Tibial artery (tissue), 4 donors: ENCODE measurements around the gene SPTBN5.

Experiments used
- DNase-seq, 2 donors: peaks; one replicate each; pipeline ENCODE4 v3.0.0-alpha.2; 2019
- H3K27ac ChIP-seq, 2 donors: fragments of 200-600 bp; sonication (generic) in 1 of 2; 1 replicate in 1 of 2; 2 replicates in 1 of 2; pipeline ENCODE4 v1.5.1; 2018 to 2019; ENCODE audit warnings: mild to moderate bottlenecking in 1 of 2
- H3K27me3 ChIP-seq, 2 donors: fragments of 200-600 bp; sonication (generic) in 1 of 2; one replicate each; pipeline versions ENCODE4 v1.5.1 to v1.6.0; 2016 to 2019
- H3K36me3 ChIP-seq, 3 donors: fragments of 200-600 bp; sonication (generic) in 2 of 3; one replicate each; pipeline ENCODE4 v1.5.1; 2016 to 2019; ENCODE audit warnings: mild to moderate bottlenecking in 2 of 3
- H3K4me1 ChIP-seq, 4 donors: fragments of 200-600 bp; sonication (generic) in 2 of 4; 1 replicate in 3 of 4; 2 replicates in 1 of 4; pipeline ENCODE4 v1.5.1; 2016 to 2019
- H3K4me3 ChIP-seq, 2 donors: fragments of 200-600 bp; sonication (generic) in 1 of 2; 1 replicate in 1 of 2; 2 replicates in 1 of 2; pipeline ENCODE4 v1.5.1; 2018 to 2019; ENCODE audit warnings: mild to moderate bottlenecking in 2 of 2
- H3K9me3 ChIP-seq, 3 donors: fragments of 200-600 bp; sonication (generic) in 1 of 3; one replicate each; pipeline ENCODE4 v1.5.1; 2016 to 2019
- CTCF ChIP-seq, 2 experiments: fragments of 200-600 bp in 1 of 2; fragments of 450-650 bp in 1 of 2; IDR thresholded peaks; one replicate each; pipeline ENCODE4 v1.5.1; 2017 to 2019; ENCODE audit warnings: antibody characterized with exemption in 2 of 2, mild to moderate bottlenecking in 1 of 2, moderate library complexity in 1 of 2
- intact Hi-C: fragments of 100-400 bp; cut with DNase I; formaldehyde crosslinking; loops from one replicate; pipeline ENCODE4 v1.15.0; 2023; ENCODE audit warnings: low total_unique reads

SPTBN5 gene

GRCh38 chr15:41866872-41867579 is 26.8 kb downstream of the SPTBN5 start:
- DNase-seq, result no peak
- intact Hi-C loops, result no loop called here
- Histone ChIP-seq H3K4me3 (no peak overlapping the region), H3K27me3 (no peaks in the 10 kb centered on the region), H3K36me3 (no peaks in the 10 kb centered on the region), H3K27ac (no peak overlapping the region), H3K4me1 (no peaks in the 10 kb centered on the region), H3K9me3 (no peaks in the 10 kb centered on the region)
- TF ChIP-seq CTCF (IDR thresholded peaks at IDR 0.05), result no peak

- no peak for TF ChIP-seq CTCF (IDR thresholded peaks at IDR 0.05)
- H3K4me1 ChIP-seq, result no peaks in the 10 kb centered on the region
Measured at GRCh38 chr15:41866263-41866703, 27.6 kb downstream of the SPTBN5 start.

GRCh38 chr15:41865490-41866055 is 28.3 kb downstream of the SPTBN5 start:
- H3K27me3 ChIP-seq, result no peaks in the 10 kb centered on the region
- H3K4me1 ChIP-seq, result no peaks in the 10 kb centered on the region
- no peak for TF ChIP-seq CTCF (IDR thresholded peaks at IDR 0.05)
- no peak overlapping the region for H3K27ac ChIP-seq
- H3K36me3 ChIP-seq, result no peaks in the 10 kb centered on the region
- H3K9me3 ChIP-seq, result no peaks in the 10 kb centered on the region
- intact Hi-C loops, result no loop called here
- H3K4me3 ChIP-seq, result no peak overlapping the region
- no peak for DNase-seq

More at GRCh38 chr15:41866263-41866703, 27.6 kb downstream of the SPTBN5 start:
- no peaks in the 10 kb centered on the region for H3K9me3 ChIP-seq
- no peaks in the 10 kb centered on the region for H3K36me3 ChIP-seq
- intact Hi-C loops, result no loop called here
- H3K4me3 ChIP-seq, result no peak overlapping the region
- no peaks in the 10 kb centered on the region for H3K27me3 ChIP-seq
- DNase-seq, result no peak
- H3K27ac ChIP-seq, result no peak overlapping the region

GRCh38 chr15:41862515-41863116 is 31.2 kb downstream of the SPTBN5 start:
- Histone ChIP-seq H3K36me3 (no peaks in the 10 kb centered on the region), H3K4me1 (no peaks in the 10 kb centered on the region), H3K9me3 (no peaks in the 10 kb centered on the region), H3K27ac (no peak overlapping the region), H3K27me3 (no peaks in the 10 kb centered on the region), H3K4me3 (no peak overlapping the region)
- DNase-seq, result no peak
- TF ChIP-seq CTCF (IDR thresholded peaks at IDR 0.05), result no peak
- intact Hi-C loops, result no loop called here

GRCh38 chr15:41861736-41862356 is 32.0 kb downstream of the SPTBN5 start:
- no peak overlapping the region for H3K27ac ChIP-seq
- no peaks in the 10 kb centered on the region for H3K36me3 ChIP-seq
- intact Hi-C loops, result no loop called here
- H3K27me3 ChIP-seq, result peaks cover 0 to 2% of the 10 kb centered on the region in 2 donors
- no peak for DNase-seq
- TF ChIP-seq CTCF (IDR thresholded peaks at IDR 0.05), result no peak
- no peaks in the 10 kb centered on the region for H3K4me1 ChIP-seq
- no peak overlapping the region for H3K4me3 ChIP-seq
- no peaks in the 10 kb centered on the region for H3K9me3 ChIP-seq
